HG02852 (cell line): ENCODE measurements around the gene JPT1.
"Not testable (repeated sequence)": the region's sequence is repeated elsewhere in the genome, so short reads cannot be mapped to it uniquely, and the experiment has no call there.

ENCODE experiments used
- ATAC-seq: cut with Tn5 transposase; IDR thresholded peaks from one replicate; pipeline ENCODE4 v1.9.1; 2021; ENCODE audit warnings: mild to moderate bottlenecking, moderate library complexity; ENCODE audit not compliant: unreplicated experiment

JPT1 gene

DNA sequence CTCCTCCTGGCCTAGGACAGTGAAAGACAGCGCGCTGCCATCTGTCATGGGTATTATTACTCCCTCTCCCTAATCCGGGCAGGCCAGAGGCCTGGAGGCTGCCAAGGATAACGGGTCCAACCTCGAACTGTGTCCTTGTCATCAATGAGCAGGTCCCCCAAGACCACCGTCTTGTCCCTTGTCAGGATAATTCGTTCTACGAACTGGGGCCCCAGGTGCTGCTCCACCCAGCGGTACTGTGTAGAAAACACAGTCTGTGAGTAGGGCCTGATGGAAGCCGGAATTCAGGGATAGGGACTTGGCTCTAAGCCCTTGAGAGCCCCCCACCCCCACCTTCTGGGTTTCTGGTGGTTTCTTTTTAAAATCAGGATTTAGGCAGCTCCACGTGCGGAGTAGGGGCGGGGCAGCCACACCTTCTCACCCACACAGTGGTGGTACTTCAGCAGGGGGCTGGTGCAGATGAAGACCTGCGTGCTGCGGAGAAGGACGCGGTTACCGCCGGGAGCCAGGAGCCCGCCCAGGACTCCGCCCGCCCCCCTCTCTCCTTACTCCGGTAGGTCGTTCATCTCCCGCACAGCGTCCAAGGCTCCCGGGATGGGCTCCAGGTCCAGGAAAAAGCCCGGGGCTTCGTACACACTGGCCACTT is 23.6 kb downstream of the JPT1 start:
- ATAC-seq, result peak; percentile 26

DNA sequence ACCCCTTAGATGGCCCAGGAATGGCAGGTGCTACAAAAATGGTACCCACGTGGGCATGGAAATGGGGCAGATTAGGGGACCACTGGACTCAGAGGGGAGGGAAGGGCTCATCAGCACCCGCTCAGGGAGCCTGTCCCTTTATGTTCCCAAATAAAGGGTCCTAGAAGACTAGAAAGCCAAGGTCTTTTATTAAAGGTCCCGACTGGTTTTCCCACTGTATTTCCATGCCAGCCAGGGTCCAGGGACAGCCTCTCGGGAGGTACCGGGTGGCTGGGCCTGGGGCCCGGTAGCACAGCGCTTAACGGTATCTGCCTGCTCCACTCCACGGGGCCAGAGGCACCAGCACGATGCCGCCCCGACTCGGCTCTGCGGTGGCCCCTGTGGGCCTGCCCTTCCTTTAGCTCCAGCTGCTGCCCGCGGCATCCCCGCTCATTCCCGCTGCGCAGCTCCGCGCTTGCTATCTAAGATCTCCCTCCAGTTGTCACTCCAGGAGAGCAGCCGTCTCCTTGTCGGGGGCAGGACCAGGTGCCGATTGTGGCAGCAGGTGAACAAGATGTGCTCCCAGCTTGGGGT is 24.2 kb downstream of the JPT1 start:
- no peak for ATAC-seq

DNA sequence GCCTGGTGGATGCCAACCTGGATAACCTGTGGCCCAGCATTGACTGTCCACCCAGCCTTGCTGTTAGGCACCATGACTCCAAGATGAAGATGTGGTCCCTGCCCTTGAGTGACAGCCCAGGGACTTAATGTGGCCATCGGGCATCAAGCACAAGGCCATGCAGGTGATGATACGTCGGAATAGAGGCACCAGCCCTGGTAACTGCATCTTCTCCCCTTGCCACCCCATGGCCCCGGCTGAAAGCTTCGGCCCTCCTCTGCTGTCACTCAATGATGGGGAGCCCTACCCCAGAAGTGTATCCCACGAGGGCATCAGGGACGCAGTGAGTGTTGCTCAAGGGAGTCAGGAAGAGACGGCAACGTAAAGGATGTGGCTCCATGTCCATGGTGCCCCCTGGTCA is 24.7 kb downstream of the JPT1 start:
- ATAC-seq, result no peak

DNA sequence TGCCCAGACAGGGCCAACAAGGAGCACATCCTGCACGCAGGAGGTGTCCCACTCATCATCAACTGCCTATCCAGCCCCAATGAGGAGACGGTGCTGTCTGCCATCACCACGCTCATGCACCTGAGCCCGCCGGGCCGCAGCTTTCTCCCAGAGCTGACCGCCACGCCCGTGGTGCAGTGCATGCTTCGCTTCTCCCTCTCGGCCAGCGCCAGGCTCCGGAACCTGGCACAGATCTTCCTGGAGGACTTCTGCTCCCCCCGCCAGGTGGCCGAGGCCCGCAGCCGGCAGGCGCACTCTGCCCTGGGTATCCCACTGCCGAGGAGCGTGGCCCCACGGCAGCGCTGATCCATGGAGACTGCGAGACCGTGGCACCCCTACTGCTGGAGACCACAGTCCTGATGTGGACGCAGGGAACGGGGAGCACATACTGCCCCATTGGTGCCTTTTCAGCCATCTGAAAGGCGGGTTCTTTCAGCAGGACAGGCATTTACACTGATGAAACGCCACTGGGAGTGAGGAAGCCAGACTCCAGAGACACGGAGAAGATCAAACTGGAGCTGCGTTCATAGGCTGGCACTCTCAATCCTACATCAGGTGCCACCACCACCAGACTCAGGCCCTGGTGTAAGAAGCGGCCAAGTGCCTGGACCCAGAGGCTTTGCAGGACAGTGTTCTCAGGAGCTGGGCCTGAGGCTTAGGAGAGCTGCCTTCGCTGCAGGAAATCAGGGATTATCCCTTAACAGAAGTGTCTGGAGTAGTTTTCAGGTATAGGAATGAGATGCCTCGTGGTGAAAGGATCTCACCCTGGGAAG is 25.4 kb downstream of the JPT1 start:
- ATAC-seq, result no peak

DNA sequence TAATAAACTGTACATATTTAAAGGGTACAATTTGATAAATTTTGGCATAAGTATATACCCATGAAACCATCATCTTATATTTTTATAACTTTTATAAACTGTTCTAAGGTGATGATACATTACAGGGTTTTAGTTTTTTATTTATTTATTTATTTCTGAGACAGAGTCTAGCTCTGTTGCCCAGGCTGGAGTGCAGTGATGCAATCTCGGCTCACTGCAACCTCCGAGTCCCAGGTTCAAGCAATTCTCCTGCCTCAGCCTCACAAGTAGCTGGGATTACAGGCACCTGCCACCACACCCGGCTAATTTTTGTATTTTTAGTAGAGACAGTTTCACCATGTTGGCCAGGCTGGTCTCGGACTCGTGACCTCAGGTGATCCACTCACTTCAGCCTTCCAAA is 26.4 kb downstream of the JPT1 start:
- ATAC-seq, result not testable (repeated sequence)

DNA sequence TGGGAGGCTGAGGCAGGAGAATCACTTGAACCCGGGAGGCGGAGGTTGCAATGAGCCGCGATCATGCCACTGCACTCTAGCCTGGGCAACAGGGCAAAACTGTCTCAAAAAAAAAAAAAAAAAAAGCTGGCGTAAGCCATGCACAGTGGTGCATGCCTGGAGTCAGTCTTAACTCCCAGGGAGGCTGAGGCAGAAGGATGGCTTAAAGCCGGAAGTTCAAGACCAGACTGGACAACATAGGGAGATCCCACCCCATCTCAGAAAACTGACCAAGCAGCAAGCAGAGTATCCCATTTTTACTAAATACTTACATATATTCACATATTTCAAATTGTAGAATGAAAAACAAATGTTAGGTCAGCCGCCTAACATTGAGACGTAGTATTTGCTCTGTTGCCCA is 27.4 kb downstream of the JPT1 start:
- ATAC-seq, result no peak

DNA sequence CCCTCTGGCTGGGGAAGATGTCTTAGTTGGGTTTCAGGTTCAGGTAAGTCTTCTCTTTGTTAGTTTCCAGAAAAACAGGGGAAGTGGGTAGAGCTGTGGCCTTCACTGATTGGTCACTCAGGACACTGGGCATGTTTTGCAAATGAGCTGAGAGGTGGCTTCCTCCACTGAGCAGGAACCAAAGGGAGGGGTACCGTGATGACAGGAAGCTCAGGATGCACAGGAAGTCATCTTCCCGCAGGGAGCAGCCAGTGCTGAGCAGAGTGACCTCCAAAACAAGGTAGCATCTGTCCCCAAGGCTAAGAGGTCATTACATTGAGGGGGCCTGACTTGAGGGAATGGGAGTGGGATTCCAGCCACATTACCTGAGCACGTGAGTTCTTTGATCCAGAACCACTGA is 28.3 kb downstream of the JPT1 start:
- no peak for ATAC-seq

DNA sequence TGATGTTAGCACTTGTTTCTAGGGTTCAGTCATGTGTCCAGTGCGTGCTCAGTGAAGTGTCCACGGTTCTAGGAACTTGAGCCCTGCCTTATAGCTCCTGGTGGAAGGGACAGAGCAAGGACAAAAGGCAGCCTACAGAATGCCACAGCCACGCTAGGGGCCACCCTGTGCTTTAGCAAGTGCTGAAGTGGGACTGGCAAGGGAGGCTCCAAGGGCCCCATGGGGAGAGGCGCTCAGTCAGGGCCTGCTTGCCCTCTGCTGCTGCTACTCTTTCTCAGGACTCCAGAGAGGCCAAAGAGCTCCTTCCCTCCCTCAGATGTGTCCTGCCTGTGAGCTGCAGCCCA is 29.5 kb downstream of the JPT1 start:
- ATAC-seq, result no peak

DNA sequence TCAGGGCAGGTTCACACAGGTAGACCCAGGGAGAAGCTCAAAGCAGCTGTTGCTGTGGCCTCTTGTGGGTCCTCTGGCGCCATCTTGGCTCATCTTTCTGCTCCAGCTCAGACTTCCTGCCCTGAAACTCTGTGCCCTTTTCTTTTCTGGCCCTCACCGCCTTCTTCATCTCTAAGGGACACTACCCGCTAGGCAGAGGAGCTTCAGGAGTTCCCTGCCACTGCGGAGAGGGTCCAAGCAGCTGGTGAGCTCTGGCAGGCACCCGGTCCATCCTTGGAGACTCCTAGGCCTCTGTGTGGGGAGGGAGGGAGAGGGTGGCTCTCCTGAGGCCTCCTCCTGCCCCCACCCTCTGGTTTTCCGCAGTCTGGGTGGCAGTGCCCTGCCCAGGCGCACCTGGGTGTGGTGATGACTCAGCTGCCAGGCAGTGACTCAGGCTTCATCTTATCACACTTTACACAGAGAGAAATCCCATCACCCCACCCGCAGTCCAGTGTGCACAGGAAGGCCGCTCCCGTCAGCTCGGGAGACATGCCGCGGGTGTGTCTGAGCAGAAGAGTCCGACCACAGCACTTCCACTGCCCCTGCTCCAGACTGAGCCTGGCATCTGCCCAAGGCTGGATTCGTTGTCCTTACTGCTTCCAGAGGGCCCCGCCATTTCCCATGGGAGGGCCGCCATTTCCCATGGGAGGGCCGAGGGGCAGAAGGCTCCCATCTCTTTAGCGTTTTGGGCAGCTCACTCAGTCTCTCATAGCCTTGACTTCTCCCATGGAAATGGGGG is 30.1 kb downstream of the JPT1 start:
- no peak for ATAC-seq

DNA sequence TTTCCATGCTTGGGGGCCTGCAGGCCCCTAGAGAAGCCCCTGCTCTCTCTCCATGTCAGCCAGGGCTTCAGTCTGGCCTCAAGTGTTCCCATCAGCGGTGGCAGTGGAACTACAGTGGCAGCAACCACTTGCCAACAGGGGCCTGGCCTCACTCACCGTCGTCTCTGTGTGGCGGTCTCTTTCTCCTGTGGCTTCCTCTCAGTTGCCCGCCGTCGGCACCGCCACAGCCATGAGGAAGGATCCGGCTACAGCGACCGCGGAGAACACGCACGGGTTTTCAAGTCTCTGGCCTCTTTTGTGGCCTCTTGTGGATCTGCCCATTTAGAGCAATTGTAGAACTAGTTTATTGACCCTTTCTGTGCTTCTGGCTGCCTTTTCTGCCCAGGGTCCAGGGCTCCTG is 36.0 kb downstream of the JPT1 start:
- ATAC-seq, result no peak

DNA sequence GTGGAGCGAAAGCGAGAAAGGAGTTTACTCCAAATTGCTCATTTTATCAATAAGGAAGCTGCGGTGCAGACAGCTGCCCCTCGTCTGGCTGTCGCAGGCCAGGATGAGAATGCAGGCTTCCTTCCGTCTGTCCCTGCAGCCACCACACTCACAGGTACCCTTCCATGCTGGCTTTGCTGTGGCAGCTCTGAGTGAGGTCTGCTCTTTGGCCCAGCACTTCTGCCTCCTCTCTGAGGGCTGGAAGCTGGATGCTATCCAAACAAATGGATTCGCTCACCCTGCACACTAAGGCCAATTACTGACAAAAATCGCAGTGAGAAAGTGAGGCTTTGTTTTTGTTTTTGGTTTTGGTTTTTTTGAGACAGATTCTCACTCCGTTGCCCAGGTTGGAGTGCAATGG is 37.6 kb downstream of the JPT1 start:
- no peak for ATAC-seq

DNA sequence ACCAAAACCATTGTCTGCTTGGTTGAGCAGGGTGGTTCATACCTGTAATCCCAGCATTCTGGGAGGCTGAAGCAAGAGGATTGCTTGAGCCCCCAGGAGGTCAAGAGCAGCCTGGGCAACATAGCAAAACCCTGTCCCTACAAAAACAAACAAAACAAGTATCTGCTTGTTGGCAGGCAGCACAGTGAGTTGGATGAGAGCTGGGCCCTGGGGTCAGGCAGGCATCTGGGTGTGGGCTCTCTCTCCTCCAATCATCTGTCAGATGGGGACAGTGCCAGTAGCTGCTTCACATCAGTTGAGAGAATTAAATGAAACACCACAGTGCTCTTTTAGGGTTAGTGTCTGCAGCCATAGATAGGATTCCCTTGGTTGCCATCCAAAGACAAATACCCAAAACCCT is 38.8 kb downstream of the JPT1 start:
- no peak for ATAC-seq

DNA sequence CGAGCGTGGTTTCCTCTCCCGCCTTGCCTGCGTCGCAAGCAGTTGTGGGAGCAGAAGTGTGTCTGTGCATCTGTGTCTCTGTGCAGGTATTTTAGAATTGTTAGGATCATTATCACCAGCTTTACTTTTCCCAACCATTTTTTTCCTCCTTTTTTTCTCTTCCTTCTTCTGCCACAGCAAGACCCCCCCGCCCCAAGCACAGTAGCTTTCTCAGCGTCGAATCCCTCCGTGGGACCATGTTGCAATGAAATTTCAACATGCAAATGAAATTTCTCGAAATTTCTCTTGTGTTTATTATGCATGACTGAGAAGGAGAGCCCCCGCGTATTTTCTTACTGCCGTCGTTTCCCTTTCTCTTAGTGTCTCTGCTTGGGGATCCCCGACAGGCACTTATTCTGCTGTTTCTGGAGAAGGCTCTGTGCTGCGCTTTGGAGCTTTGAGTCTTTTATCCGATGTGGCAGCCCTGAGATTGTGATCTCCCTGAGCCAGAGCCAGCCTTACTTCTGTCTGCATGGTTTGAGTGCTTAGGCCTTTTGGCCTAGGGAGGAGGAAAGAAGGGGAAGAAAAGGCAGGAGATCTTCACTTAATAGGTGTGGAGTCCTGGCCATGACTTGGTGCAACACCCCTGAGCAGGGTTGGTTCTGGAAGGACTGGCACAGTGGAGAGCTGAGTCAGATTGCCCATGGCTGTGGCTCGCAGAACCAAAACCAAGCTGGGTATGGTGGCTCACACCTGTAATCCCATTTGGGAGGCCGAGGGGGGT is 39.6 kb downstream of the JPT1 start:
- ATAC-seq, result no peak

DNA sequence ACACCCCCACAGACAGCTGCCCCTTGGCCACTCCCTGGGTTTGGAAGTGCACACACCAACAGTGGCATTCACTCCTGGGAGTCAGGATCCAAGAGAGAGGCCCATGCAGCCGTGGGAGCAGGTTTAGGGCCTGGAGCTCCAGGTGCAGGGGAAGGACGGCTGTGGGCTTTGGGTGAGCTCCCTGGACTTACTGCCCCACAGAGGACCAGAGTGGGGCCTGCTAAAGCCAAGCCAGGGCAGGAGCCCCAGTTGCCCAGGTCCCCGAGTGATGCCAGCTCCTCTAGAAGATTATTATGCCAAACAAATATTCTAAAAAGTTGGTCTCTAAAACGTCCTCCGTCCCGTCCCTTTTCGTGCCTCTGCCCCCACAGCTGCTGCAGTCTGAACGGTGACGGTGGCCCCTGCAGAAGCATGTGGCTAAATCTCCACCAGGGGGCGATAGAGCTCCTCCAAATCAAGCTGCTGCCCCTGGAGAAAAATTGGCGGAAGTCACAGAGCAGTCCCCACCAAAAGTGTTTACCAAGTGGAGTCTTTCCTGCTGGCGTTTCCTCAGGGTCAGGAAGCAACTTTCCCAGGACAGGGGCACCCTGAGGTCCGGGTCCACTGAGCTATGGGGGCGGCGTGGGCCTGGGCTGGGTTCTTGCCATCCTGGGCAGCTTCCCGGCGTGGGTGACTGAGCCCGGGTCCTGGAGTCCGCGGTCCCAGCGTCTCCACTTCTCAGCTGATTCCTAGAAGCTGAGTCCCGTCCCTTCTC is 40.3 kb downstream of the JPT1 start:
- ATAC-seq, result no peak

DNA sequence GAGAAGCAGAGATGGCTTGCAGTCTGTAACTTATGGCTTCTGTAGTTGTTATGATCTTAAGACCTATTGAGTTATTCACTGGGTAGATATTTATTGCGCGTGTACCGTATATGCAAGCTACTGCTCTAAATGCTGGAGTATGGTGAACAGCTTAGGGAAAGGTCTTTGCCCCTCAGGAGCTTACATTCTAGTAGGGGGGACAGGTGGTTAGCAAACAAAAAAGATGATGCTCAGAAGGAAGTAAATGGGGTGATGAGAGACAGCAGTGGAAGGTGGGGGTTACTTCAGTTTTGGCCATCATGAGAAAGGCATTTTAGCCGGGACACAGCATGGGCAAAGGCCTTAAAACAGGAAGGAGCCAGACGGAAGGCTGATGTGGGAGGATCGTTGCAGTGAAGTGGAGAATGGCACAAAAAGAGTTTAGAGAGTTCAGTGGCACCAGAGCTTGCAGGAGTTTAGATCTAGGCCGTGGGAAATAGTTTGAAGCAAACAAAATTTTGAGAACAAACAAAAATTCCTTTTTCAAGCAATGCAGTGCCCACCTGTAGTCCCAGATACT is 42.5 kb downstream of the JPT1 start:
- no peak for ATAC-seq

DNA sequence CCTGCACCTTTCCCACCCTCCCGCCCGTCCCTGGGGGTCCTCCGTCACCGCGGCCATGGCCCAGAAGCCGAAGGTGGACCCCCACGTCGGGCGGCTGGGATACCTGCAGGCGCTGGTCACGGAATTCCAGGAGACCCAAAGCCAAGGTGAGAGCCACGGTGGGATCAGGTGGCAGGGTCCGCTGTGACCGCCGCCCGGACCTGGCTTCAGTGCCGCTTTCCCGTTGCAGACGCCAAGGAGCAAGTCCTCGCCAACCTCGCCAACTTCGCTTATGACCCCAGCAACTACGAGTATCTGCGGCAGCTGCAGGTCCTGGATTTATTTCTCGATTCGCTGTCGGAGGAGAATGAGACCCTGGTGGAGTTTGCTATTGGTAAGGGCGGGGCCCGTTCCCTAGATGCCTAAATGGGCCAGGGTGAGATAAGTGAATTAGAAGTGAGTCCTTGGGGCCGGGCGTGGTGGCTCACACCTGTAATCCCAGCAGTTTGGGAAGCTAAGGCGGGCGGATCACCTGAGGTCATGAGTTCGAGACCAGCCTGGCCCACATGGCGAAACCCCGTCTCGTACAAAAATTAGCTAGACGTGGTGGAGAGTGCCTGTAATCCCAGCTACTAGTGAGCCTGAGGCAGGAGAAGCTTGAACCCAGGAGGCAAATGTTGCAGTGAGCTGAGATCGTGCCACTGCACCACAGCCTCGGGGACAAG is 43.9 kb downstream of the JPT1 start:
- ATAC-seq, result no peak

DNA sequence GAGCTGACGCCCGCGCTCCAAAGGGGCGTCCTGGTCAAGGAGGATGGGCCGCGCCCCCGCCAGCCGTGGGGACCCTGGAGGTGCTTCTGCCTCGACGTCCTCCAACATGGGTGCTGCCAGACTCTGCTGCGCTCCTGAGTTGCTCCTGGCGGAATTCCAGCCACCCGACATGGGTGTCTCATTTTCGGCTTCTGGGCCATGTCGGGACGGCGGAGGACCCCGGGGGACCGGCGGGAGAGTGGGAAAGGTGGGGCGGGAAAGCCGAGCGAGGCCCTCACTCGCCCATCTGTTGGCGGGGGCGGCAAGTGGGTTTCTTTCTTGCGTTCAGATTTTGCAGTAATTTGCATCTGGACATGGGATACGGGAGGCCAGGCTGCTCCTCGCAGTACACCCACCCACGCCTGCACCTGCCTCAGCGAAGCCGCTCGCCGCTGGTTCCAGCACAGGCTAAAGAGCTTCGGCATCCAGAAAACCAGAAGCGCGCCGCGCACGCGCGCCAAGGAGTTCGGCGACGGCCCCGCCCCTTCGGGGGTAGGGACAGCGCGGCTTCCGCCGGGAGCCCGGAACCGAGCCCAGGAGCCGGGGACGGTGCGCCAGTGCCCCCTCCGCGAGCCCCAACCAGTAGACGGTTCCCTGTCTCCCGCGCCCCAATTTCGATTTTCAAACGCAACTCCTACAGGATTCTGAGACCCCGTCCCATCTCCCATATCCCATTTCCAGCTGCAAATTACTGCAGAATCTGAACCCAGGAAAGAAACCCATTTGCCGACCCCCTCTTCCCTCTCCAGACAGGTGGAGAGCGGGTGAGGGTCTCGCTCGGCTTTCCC is 44.7 kb downstream of the JPT1 start, which contains the start of gene ARMC7:
Gene ARMC7 (plus strand): TSS at position 563 of the 827 bp plus-strand sequence. CDS start 320 bp downstream, outside the sequence.
- ATAC-seq, result peak; percentile 76

DNA sequence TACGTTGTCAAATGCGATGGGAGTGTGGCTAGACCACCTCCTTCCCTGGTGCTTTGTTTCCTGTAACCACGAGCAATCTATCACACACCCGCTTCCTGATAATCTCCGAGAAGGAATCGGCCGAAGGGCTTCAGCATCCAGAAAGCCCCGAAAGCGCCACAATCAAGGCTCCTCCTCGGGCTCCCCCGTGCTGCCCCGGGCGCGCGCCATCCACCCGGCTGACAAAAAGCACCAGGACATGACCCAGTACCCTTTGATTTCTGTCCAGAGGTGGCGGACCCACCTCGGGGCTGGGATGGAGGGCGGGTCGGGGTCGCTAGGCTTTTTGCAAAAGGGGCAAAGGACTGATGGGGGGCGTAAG is 45.3 kb downstream of the JPT1 start:
- no peak for ATAC-seq
